ENCODE data around the gene SELENOW.

Gene SELENOW

DNA sequence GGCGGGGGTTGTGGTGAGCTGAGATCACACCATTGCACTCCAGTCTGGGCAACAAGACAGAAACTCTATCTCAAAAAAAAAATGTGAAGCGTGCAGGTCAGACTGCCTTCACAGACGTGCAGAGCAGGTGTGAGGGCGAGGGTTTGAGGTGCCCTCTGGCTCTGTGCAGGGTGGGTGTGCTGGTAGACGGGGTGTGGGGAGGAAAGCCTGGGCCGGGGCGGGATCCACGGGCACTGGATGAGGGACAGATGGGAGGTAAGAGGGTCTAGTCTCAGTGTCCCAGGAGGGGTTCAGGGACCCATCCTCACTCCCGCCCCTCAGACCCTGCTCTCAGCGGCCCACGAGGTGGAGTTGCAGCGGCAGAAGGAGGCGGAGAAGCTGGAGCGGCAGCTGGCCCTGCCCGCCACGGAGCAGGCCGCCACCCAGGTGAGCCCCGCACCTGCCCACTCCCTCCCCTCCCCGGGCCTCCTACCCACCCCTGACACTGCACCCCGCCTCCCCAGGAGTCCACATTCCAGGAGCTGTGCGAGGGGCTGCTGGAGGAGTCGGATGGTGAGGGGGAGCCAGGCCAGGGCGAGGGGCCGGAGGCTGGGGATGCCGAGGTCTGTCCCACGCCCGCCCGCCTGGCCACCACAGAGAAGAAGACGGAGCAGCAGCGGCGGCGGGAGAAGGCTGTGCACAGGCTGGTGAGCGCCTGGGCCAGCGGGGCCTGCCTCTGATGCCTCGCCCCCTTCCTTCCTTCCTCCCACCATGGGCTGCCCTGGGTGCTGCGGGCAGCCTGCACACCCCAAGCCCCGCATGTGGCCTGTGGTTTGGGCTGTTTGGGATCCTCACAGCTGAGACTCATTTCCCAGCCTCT, 24.1 kb upstream of the SELENOW start:
- H3K36me3 ChIP-seq (ENCODE audit: insufficient read depth, insufficient read length, low read length), result peaks cover 94% of the 10 kb centered on the region
- no peaks in the 10 kb centered on the region for H3K27me3 ChIP-seq (ENCODE audit: insufficient read depth, insufficient read length)
- no peak for TF ChIP-seq SUZ12 (IDR thresholded peaks at IDR 0.05; ENCODE audit: extremely low read depth, insufficient read depth, insufficient read length)
- TF ChIP-seq ZNF274 (IDR thresholded peaks at IDR 0.05; ENCODE audit: low read depth, low read length), result no peak
- no peak for TF ChIP-seq YY1 (IDR thresholded peaks at IDR 0.05; ENCODE audit: insufficient read depth, insufficient read length)
- DNase-seq (ENCODE audit: low read depth, low spot score), result no peak
- H3K9ac ChIP-seq (ENCODE audit: insufficient read length, low read depth), result no peak overlapping the region
- H3K4me1 ChIP-seq (ENCODE audit: insufficient read depth, insufficient read length), result peaks cover 3% of the 10 kb centered on the region
- no peak overlapping the region for H3K4me3 ChIP-seq (ENCODE audit: insufficient read length, low read depth)
- H3K9me3 ChIP-seq (ENCODE audit: insufficient read depth, low read length), result no peaks in the 10 kb centered on the region

- no peaks in the 10 kb centered on the region for H3K9me3 ChIP-seq (ENCODE audit: insufficient read depth, low read length)
- no peaks in the 10 kb centered on the region for H3K27me3 ChIP-seq (ENCODE audit: insufficient read depth, insufficient read length)
- peaks cover 87% of the 10 kb centered on the region for H3K36me3 ChIP-seq (ENCODE audit: insufficient read depth, insufficient read length, low read length)
- DNase-seq (ENCODE audit: low read depth, low spot score), result no peak
- peaks cover 3% of the 10 kb centered on the region for H3K4me1 ChIP-seq (ENCODE audit: insufficient read depth, insufficient read length)
- H3K4me3 ChIP-seq (ENCODE audit: insufficient read length, low read depth), result no peak overlapping the region
- TF ChIP-seq ZNF274 (IDR thresholded peaks at IDR 0.05; ENCODE audit: low read depth, low read length) (no peak), SUZ12 (IDR thresholded peaks at IDR 0.05; ENCODE audit: extremely low read depth, insufficient read depth, insufficient read length) (no peak), YY1 (IDR thresholded peaks at IDR 0.05; ENCODE audit: insufficient read depth, insufficient read length) (no peak)
- H3K9ac ChIP-seq (ENCODE audit: insufficient read length, low read depth), result no peak overlapping the region
Measured at GRCh38 chr19:47755065-47755761, 23.3 kb upstream of the SELENOW start.

GRCh38 chr19:47755762-47756626, 22.5 kb upstream of the SELENOW start:
- H3K9ac ChIP-seq (ENCODE audit: insufficient read length, low read depth), result no peak overlapping the region
- TF ChIP-seq SUZ12 (IDR thresholded peaks at IDR 0.05; ENCODE audit: extremely low read depth, insufficient read depth, insufficient read length) (no peak), ZNF274 (IDR thresholded peaks at IDR 0.05; ENCODE audit: low read depth, low read length) (no peak), YY1 (IDR thresholded peaks at IDR 0.05; ENCODE audit: insufficient read depth, insufficient read length) (no peak)
- no peak for DNase-seq (ENCODE audit: low read depth, low spot score)
- H3K4me1 ChIP-seq (ENCODE audit: insufficient read depth, insufficient read length), result peaks cover 3% of the 10 kb centered on the region
- H3K9me3 ChIP-seq (ENCODE audit: insufficient read depth, low read length), result no peaks in the 10 kb centered on the region
- H3K4me3 ChIP-seq (ENCODE audit: insufficient read length, low read depth), result no peak overlapping the region
- H3K36me3 ChIP-seq (ENCODE audit: insufficient read depth, insufficient read length, low read length), result peaks cover 85% of the 10 kb centered on the region
- no peaks in the 10 kb centered on the region for H3K27me3 ChIP-seq (ENCODE audit: insufficient read depth, insufficient read length)

GRCh38 chr19:47756627-47756929, 21.9 kb upstream of the SELENOW start:
- H3K36me3 ChIP-seq (ENCODE audit: insufficient read depth, insufficient read length, low read length), result peaks cover 79% of the 10 kb centered on the region
- H3K9ac ChIP-seq (ENCODE audit: insufficient read length, low read depth), result no peak overlapping the region
- peaks cover 3% of the 10 kb centered on the region for H3K4me1 ChIP-seq (ENCODE audit: insufficient read depth, insufficient read length)
- H3K4me3 ChIP-seq (ENCODE audit: insufficient read length, low read depth), result no peak overlapping the region
- no peak for DNase-seq (ENCODE audit: low read depth, low spot score)
- TF ChIP-seq ZNF274 (IDR thresholded peaks at IDR 0.05; ENCODE audit: low read depth, low read length) (no peak), SUZ12 (IDR thresholded peaks at IDR 0.05; ENCODE audit: extremely low read depth, insufficient read depth, insufficient read length) (no peak), YY1 (IDR thresholded peaks at IDR 0.05; ENCODE audit: insufficient read depth, insufficient read length) (no peak)
- no peaks in the 10 kb centered on the region for H3K27me3 ChIP-seq (ENCODE audit: insufficient read depth, insufficient read length)
- no peaks in the 10 kb centered on the region for H3K9me3 ChIP-seq (ENCODE audit: insufficient read depth, low read length)

DNA sequence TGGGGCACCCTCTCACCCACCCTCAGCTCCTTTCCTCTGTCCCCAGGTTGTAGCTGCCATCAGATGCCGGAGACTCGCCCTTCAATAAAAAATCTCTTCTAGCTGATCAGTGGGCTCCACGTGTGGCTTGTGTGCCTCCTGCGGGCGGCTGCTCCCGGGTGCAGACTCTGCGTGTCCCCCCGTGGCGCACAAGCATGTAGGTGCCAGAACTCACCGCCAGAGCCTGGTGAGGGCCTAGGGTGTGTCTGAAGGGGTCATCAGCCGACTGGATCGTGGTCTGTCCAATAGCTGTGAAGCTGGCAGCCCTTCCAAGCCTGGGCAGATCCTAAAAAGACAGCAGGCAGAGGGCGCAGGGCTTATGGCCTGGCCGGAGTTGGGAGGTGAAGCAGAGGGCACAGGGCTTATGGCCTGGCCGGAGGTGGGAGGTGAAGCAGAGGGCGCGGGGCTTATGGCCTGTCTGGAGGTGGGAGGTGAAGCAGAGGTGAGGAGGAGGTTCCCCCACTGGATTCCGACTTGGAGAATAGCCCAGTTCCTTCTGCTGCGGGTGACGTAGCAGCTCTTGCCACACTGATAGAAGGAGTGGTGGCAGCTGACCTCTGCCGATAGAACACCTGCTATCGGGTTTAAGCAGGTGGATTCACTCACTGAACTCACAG, 21.4 kb upstream of the SELENOW start:
- Histone ChIP-seq H3K9ac (ENCODE audit: insufficient read length, low read depth) (no peak overlapping the region), H3K4me1 (ENCODE audit: insufficient read depth, insufficient read length) (peaks cover 3% of the 10 kb centered on the region), H3K9me3 (ENCODE audit: insufficient read depth, low read length) (no peaks in the 10 kb centered on the region), H3K36me3 (ENCODE audit: insufficient read depth, insufficient read length, low read length) (peaks cover 78% of the 10 kb centered on the region), H3K27me3 (ENCODE audit: insufficient read depth, insufficient read length) (no peaks in the 10 kb centered on the region), H3K4me3 (ENCODE audit: insufficient read length, low read depth) (no peak overlapping the region)
- TF ChIP-seq ZNF274 (IDR thresholded peaks at IDR 0.05; ENCODE audit: low read depth, low read length), result no peak
- no peak for DNase-seq (ENCODE audit: low read depth, low spot score)

- no peak for DNase-seq (ENCODE audit: low read depth, low spot score)
- H3K36me3 ChIP-seq (ENCODE audit: insufficient read depth, insufficient read length, low read length), result peaks cover 70% of the 10 kb centered on the region
- no peaks in the 10 kb centered on the region for H3K9me3 ChIP-seq (ENCODE audit: insufficient read depth, low read length)
- no peaks in the 10 kb centered on the region for H3K4me1 ChIP-seq (ENCODE audit: insufficient read depth, insufficient read length)
- H3K4me3 ChIP-seq (ENCODE audit: insufficient read length, low read depth), result no peak overlapping the region
- no peaks in the 10 kb centered on the region for H3K27me3 ChIP-seq (ENCODE audit: insufficient read depth, insufficient read length)
- no peak overlapping the region for H3K9ac ChIP-seq (ENCODE audit: insufficient read length, low read depth)
- no peak for TF ChIP-seq SUZ12 (IDR thresholded peaks at IDR 0.05; ENCODE audit: extremely low read depth, insufficient read depth, insufficient read length)
- TF ChIP-seq YY1 (IDR thresholded peaks at IDR 0.05; ENCODE audit: insufficient read depth, insufficient read length), result no peak
- no peak for TF ChIP-seq ZNF274 (IDR thresholded peaks at IDR 0.05; ENCODE audit: low read depth, low read length)
Measured at GRCh38 chr19:47757617-47758442, 20.7 kb upstream of the SELENOW start.

All from NT2/D1 (cell line).